Fibroblast of skin of abdomen (primary cell): ENCODE data around the gene EMILIN3. TPM values are rescaled to one million over a fixed set of nuclear protein-coding genes. Genes with fewer than 3 reads are reported as not detected.

Experiments
- DNase-seq: peaks from one replicate; pipeline ENCODE4 v3.0.0-alpha.2; 2013
- polyA plus RNA-seq, 2 experiments: library from polyadenylated mRNA; unstranded; fragments of 120-200 nt; gene quantifications; one replicate each; pipeline ENCODE4 v1.2.1, GENCODE V29; 2013; ENCODE audit not compliant: insufficient read length in 2 of 2

EMILIN3 gene, protein sequence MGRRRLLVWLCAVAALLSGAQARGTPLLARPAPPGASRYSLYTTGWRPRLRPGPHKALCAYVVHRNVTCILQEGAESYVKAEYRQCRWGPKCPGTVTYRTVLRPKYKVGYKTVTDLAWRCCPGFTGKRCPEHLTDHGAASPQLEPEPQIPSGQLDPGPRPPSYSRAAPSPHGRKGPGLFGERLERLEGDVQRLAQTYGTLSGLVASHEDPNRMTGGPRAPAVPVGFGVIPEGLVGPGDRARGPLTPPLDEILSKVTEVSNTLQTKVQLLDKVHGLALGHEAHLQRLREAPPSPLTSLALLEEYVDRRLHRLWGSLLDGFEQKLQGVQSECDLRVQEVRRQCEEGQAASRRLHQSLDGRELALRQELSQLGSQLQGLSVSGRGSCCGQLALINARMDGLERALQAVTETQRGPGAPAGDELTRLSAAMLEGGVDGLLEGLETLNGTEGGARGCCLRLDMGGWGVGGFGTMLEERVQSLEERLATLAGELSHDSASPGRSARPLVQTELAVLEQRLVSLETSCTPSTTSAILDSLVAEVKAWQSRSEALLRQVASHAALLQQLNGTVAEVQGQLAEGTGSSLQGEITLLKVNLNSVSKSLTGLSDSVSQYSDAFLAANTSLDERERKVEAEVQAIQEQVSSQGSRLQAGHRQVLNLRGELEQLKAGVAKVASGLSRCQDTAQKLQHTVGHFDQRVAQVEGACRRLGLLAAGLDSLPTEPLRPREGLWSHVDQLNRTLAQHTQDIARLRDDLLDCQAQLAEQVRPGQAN
- polyA plus RNA-seq (2013, experiment 1 of 2; ENCODE audit: insufficient read length), result 0.55 TPM
- polyA plus RNA-seq (2013, experiment 2 of 2; ENCODE audit: insufficient read length), result 0.47 TPM

GRCh38 chr20:41366546-41367392 lies at the start of gene EMILIN3:
Gene EMILIN3, minus strand, starts transcription at chr20:41366818. Its CDS starts 184 bp downstream, at chr20:41366634.
- DNase-seq, result no peak

DNA sequence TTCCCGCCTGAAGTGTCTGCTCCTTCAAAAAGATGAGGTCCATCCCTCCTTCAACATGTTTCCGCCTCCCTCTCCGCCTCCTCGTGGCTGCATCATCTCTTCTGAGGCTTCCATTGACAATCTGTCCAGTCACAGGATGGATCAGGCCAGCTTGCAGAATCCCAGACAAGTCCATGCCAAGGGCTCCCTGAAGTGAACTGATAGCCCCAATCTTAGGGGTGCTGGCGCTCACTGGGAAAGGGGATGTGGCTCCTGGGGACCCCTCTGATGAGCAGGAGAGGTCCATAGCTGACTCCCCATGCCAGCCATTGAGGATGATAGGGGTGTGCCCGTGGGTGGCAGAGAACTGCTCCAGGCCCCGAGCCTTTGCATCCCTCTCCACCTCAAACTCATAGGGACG lies 48.6 kb upstream of the EMILIN3 start:
- DNase-seq, result no peak

DNA sequence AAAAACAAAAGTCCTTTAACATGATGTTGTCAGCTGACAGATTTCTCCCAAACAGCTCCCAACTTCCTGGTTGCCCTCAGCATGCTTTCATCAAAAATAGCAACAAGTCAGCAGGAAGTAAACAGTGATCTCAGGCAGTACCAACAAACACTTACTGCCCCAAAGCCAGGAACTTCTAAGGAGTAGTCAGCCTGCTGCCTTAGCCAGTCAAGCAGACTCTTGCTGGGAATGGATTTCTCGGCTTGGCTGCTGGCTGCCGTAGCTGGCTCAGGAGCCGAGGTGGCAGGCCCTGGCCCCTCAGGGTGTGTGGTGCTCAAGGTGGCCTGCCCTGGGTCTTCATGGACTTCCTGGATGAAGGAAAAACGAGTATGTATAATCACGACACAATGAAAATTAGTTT lies 46.6 kb upstream of the EMILIN3 start:
- no peak for DNase-seq

GRCh38 chr20:41412324-41413120 lies 45.9 kb upstream of the EMILIN3 start:
- DNase-seq, result peak; percentile 62

DNA sequence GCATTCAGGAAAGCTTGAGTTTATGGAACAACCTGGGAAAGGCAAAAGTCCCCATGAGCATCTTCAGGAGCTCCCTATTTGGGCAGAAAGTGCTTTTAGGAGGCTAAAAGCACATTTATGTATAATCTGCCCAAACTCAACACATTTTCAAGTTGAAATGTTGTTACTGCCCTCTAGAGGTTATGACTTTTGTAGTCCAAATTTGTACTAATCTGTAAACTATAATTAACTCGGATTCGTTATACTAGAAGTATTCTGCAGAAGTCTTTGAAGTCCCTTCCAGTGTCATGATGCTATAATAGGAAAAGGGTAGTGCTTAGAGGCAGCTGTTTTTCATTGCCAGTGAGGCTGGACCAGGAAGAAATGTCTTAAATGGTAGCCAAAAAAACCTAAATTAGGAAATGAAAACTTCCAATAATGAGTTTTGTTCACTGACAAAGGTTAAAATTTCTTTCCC lies 44.8 kb upstream of the EMILIN3 start:
- peak; percentile 58 for DNase-seq

DNA sequence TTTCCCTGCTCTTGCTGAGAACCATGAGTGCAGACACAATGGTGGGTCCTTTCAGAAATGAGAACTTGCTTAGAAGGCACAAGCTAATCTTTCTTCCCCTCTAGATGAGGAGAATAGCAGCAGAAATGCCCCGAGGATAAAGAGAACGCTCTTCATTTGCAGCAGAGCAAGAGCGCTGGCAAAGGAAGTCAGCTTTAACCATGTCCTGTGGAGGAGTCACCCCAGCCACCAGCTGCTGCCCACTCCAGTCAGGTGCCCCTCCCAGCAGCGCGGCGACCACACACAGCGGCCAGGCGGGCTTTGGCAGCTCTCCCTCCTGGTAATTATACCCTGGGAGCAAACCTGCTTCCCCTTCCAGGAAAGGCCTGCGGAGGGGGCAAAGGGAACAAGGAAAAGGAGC lies 42.4 kb upstream of the EMILIN3 start:
- peak; percentile 6 for DNase-seq

DNA sequence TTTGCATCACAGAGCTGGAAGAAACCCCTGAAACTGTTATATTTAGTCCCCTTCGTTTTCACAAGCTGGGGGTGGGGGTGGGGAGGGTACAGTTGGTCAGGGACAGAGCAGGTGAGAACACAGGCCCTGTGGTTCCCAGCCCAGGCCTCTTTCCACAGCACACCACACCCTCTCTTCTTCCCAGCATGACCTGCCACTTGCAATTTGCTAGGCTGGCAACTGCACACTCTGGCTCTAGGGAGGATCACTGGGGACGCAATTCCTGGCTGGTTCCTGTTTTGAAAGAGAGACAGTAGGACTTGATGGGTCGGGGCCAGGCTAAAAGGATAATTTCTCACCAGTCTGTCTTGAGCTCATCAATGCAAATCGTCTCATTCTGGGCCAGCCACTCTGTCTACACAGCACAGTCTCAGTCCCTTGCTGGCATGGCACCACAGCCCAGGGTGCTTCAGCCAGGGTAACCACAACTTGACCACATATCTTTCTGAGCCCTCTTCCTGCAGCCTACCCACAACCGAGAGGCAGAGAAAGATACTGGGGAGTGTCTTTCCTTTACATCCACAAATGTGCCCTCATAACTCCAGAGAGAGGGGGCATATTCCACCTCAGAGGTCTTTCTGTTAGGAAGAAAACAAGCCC lies 41.7 kb upstream of the EMILIN3 start:
- no peak for DNase-seq

DNA sequence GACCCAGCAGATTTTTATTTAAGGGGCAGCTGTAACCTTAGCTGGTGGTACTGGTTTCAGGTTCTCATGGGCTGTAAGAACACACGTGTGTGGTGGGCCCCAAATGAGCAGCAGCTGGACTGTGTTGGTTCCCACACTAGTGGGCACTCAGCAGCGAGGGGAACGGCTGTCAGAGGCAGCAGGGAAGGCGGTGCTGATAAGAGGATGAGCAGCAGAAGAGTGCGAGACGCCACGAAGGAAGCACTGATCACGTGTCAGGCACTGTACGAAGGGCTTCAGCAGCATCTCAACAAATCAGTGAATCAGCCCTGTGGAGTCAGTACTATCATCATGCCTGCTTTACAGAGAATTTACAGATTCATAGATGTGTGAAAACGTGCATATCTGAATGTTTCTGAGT lies 41.0 kb upstream of the EMILIN3 start:
- no peak for DNase-seq

DNA sequence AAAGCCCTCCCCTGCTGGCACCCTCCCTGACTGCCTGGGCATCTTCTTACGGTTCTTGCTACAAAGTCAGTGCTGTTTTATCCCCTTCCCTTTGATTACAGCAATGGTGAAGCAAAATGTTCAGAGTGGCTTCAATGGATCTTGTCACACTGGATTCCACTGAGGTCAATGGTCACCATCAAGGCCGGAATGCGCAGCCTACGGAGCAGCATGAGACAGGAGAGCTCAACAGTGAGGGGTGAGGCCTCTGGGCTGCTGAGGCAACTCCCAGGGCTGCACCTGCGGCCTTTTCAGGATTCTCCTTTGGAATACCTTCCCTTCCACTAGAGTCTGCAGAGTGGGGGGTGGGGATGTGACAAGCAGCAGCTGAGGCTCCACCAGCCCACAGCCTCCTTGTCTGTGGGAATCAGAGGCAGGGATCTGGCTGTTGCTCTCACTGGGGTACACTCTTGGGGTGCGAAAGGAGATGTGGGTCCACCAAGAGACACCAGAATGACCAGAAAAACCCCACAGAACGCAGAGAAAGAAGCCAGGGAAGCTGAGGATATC lies 40.4 kb upstream of the EMILIN3 start:
- DNase-seq, result no peak

GRCh38 chr20:41406353-41406752 lies 39.7 kb upstream of the EMILIN3 start:
- no peak for DNase-seq

DNA sequence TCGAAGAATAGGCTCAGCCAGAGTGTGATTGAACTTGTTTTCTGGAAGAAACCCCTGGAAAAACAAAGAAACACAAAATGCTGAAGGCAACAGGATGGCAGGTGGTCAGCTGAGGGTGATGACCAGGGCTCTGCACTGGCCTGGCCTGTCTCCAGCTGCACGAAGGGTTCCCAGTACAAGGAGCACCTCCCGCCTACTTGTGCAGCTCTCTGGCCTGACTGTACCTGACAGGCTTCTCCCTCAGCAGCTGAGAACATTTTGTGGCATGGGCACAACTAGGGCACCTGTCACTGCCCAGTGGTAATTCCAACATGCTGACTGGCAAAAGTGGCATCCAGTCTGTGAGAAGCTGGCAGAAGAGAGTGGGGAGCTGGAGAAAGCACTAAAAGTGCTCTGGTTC lies 38.8 kb upstream of the EMILIN3 start:
- DNase-seq, result no peak

- no peak for DNase-seq
Observed at GRCh38 chr20:41403604-41404003, 37.0 kb upstream of the EMILIN3 start.

- peak; percentile 16 for DNase-seq
Observed at GRCh38 chr20:41398408-41398807, 31.8 kb upstream of the EMILIN3 start.

DNA sequence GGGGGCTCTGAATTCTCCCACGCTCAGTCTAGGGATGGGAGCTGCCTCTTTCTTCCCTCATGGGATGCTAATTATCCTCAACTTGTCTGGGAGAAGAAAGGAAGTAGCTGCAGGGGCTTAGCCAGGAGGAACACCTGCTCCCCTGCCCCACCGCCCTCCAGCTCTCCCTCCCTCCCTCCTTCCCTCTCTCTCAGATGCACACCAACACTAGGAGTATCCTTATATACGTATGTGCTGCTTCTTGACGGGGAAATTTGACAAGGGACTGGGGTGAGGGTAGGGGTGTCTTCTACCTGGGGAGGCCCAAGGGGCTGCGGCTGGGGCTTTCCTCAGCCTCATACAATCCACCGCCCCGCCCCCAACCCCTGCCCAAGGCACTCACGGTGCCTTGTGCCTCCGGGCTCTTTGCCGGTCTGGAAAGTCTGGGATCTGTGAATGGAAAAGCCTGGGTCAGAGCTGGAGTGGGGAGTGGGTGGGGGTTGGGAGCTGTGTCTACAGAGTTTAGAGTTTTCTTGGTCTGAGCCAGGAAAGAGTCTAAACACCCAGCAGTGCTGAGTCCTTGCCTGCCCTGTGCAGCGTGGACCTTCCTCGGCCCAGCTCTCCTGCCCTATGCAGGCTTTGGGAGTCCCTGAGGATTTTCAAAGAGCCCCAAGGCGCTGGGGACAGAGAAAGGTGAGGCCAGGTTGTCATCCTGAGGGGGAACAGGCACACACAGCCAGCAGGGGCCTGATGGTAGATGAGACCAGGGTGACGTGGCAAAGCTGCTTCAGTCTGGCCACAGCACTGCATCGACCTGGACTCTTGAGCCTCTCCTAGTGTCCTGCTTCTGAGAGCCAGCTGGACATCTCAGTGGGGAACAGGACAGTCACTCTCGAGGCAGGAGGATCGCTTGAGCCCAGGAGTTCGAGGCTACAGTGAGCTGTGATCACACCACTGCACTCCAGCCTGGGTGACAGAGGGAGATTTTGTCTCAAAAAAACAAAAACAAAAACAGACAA lies 29.3 kb upstream of the EMILIN3 start:
- DNase-seq, result no peak

DNA sequence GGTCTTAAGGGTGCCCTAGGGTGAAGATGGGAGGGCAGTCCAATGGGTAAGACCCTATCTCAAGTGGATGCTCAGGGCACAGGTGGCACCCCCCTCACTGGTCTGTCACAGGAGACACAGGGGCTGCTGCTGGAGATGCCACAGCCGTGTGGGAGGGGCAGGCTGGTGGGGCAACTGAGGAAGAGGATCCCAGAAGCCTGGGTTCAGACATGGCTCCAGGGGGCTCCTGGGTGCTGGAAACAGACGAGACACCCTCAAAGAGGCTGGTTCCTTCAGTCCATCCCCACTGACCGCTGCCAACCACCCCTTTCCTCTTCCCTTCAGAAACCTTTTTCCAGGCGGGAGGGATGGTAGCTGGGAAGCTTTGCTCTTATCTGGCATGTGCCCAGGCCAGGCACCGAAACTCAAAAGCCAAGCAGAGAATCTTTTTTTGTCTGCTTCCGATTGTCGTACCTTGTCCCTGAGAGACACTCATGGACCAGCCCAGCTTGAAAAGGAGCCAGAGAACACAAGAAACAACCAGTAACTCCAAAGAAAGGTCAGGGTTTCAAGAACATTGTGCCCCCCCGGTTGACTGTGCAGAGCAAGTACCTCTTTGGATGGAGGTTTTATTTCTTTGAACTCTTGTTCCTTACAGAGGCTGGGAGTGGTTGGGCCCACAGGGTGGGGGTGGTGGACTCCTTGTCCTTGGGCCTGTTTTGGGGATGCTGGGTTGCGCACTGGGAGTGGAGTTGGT lies 28.5 kb upstream of the EMILIN3 start:
- DNase-seq, result no peak

DNA sequence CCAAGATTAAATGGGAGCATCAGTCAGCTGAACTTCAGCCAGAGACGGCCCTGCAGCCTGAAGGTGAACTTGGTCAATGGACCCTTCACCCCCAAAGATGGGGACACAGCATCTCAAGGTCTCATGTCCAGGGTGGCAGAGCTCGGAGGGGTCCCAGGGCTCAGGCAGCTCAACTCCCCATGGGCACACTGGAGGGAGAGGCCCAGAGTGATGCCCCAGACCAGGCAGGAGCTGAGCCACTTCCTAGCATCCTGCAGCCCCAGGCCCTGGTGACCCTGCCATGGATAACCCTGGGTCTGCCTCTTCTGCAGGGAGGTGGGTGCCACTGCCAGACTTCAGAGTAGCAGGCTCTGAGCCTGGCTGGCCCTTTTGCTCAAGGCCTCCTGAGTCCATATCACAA lies 27.5 kb upstream of the EMILIN3 start:
- DNase-seq, result no peak

DNA sequence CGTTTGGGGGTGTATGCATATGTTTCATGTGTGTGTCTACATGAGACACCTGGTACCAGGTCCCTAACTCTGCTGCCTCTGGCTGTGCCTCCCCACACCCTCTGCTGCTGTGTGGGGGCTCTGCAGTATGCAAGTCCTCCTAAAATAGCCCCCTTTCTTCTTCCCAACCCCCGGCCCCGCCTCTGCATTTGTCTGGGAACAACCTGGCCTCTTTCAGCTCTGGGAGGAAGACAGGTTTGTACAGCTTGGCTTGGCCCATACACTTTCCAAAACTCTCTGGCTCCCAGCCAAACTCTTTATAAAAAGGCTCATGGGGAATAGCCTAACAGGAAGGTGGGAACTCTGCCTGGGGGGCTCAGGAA lies 27.1 kb upstream of the EMILIN3 start:
- no peak for DNase-seq

GRCh38 chr20:41392871-41393704 lies 26.5 kb upstream of the EMILIN3 start:
- no peak for DNase-seq
